ENCODE measurements around the gene KCNIP4. TPM values are rescaled to one million over a fixed set of nuclear protein-coding genes. Genes with fewer than 3 reads are reported as not detected.

Gene KCNIP4
- total RNA-seq, 1 donor from 2014 or later = not detected

DNA sequence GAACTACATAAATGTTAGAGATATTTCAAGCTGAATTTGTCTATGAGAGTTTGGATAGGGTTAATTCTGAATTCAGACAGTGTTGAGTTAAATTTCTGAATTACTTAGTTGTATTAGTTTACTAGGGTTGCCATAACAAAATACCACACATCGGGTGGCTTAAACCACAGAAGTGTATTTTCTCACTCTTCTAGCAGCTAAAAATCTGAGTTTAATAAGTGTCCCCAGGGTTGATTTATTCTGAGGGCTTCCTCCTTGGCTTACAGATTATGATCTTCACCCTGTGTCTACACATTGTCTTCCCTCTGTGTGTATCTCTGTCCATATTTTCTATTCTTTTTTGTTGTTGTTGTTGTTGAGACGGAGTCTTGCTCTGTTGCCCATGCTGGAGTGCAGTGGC, 929.8 kb downstream of the KCNIP4 start:
- no peak overlapping the region for H3K4me3 Mint-ChIP-seq (ENCODE audit: unreplicated experiment)
- no peaks in the 10 kb centered on the region for H3K36me3 Mint-ChIP-seq (ENCODE audit: low read depth)
- peaks cover 14% of the 10 kb centered on the region for H3K9me3 Mint-ChIP-seq (ENCODE audit: low read depth)
- no peak overlapping the region for H3K27ac Mint-ChIP-seq (ENCODE audit: unreplicated experiment)
- TF ChIP-seq, protein P1, sequence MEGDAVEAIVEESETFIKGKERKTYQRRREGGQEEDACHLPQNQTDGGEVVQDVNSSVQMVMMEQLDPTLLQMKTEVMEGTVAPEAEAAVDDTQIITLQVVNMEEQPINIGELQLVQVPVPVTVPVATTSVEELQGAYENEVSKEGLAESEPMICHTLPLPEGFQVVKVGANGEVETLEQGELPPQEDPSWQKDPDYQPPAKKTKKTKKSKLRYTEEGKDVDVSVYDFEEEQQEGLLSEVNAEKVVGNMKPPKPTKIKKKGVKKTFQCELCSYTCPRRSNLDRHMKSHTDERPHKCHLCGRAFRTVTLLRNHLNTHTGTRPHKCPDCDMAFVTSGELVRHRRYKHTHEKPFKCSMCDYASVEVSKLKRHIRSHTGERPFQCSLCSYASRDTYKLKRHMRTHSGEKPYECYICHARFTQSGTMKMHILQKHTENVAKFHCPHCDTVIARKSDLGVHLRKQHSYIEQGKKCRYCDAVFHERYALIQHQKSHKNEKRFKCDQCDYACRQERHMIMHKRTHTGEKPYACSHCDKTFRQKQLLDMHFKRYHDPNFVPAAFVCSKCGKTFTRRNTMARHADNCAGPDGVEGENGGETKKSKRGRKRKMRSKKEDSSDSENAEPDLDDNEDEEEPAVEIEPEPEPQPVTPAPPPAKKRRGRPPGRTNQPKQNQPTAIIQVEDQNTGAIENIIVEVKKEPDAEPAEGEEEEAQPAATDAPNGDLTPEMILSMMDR (IDR thresholded peaks at IDR 0.05) = no peak
- no peaks in the 10 kb centered on the region for H3K27me3 Mint-ChIP-seq (ENCODE audit: low read depth)
- no peaks in the 10 kb centered on the region for H3K4me1 Mint-ChIP-seq (ENCODE audit: low read depth)
- DNase-seq (ENCODE audit: low spot score) = no peak

DNA sequence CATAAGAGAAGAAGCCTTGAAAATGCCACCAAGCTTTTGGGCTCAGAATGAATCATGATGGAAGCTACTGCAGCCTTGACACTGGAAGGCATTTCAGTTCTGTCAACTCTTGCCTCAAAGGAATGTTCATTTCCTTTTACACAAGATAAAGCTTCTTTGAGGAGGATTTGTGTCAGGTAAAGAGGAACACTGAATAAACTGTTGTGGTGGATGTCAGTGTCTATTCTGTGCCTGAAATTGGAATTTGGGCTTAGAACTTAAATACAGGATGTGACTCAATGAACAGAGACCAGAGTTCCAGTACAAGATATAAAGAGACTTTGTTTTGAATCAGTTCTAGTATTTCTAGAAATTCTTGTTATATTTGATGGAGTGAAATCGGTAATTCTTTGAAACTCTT, 935.1 kb downstream of the KCNIP4 start:
- no peak for DNase-seq (ENCODE audit: low spot score)
- Mint-ChIP-seq H3K27ac (ENCODE audit: unreplicated experiment) (no peak overlapping the region), H3K9me3 (ENCODE audit: low read depth) (peaks cover 17% of the 10 kb centered on the region), H3K36me3 (ENCODE audit: low read depth) (no peaks in the 10 kb centered on the region), H3K4me3 (ENCODE audit: unreplicated experiment) (no peak overlapping the region), H3K27me3 (ENCODE audit: low read depth) (no peaks in the 10 kb centered on the region), H3K4me1 (ENCODE audit: low read depth) (no peaks in the 10 kb centered on the region)
- TF ChIP-seq, protein P1 (IDR thresholded peaks at IDR 0.05) = no peak

DNA sequence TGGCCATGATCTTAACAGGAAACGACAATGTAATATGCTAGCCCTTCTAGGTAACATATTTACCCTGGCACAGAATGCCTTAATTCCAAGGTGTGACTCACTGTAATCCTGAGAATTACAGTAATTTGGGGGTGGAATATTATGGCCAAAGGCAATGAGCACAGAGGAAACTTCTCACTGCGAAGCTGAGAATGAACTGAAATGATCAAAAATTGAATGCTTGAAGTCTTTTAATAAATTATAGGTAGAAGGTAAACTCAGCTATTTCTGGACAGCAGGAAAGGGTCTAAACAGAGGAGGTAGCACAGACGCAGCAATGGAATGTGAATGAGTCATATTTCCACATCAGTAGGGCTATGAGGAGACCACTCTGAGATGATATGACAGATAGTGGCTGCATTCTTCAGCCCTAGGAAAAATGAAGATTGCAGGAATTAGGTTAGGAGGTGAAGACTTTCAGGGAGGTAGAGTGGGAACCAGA, 935.7 kb downstream of the KCNIP4 start:
- no peak overlapping the region for H3K4me3 Mint-ChIP-seq (ENCODE audit: unreplicated experiment)
- H3K27ac Mint-ChIP-seq (ENCODE audit: unreplicated experiment) = no peak overlapping the region
- DNase-seq (ENCODE audit: low spot score) = no peak
- peaks cover 11% of the 10 kb centered on the region for H3K9me3 Mint-ChIP-seq (ENCODE audit: low read depth)
- TF ChIP-seq, protein P1 (IDR thresholded peaks at IDR 0.05) = no peak
- no peaks in the 10 kb centered on the region for H3K36me3 Mint-ChIP-seq (ENCODE audit: low read depth)
- no peaks in the 10 kb centered on the region for H3K4me1 Mint-ChIP-seq (ENCODE audit: low read depth)
- no peaks in the 10 kb centered on the region for H3K27me3 Mint-ChIP-seq (ENCODE audit: low read depth)

DNA sequence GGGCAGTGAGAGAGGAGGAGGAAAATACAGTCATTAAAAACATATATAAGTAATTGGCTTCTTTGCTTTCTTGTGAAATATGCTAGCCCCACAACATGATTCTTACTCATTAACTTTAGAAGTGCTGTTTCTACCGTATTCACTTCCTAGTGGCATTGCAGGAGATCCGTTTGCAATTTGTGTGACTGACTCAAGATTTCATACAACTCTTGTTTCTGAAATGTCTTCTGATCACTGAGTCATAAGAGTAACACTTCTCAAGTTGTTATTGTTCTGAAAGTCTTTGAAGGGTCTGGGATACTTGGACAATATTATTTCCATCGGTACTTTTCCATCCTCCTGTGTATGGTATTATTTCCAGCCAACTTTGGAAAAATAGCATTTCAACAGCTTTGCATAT, 937.5 kb downstream of the KCNIP4 start:
- H3K27me3 Mint-ChIP-seq (ENCODE audit: low read depth) = no peaks in the 10 kb centered on the region
- no peaks in the 10 kb centered on the region for H3K4me1 Mint-ChIP-seq (ENCODE audit: low read depth)
- TF ChIP-seq, protein P1 (IDR thresholded peaks at IDR 0.05) = no peak
- H3K4me3 Mint-ChIP-seq (ENCODE audit: unreplicated experiment) = no peak overlapping the region
- H3K27ac Mint-ChIP-seq (ENCODE audit: unreplicated experiment) = no peak overlapping the region
- H3K36me3 Mint-ChIP-seq (ENCODE audit: low read depth) = no peaks in the 10 kb centered on the region
- H3K9me3 Mint-ChIP-seq (ENCODE audit: low read depth) = peaks cover 12% of the 10 kb centered on the region
- DNase-seq (ENCODE audit: low spot score) = no peak

DNA sequence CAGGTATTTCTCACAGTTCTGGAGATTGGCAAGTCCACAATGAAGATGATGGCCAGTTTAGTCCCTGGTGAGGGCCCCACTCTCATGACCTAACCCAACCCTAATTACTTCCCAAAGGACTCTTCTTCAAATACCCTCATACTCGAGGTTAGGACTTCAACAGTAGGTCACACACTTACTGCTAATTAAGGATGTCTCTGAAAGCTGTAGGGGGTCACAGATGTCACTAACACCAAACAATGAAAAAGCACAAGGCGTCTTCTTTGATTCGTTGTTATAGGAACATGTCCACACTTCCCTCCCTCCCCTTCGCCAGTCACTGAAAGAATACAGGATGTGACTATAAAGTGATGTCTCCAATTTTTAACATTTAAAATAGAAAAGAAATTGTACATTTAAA, 938.6 kb downstream of the KCNIP4 start:
- Mint-ChIP-seq H3K9me3 (ENCODE audit: low read depth) (peaks cover 16% of the 10 kb centered on the region), H3K4me1 (ENCODE audit: low read depth) (no peaks in the 10 kb centered on the region), H3K36me3 (ENCODE audit: low read depth) (no peaks in the 10 kb centered on the region), H3K27me3 (ENCODE audit: low read depth) (no peaks in the 10 kb centered on the region), H3K27ac (ENCODE audit: unreplicated experiment) (no peak overlapping the region), H3K4me3 (ENCODE audit: unreplicated experiment) (no peak overlapping the region)
- TF ChIP-seq, protein P1 (IDR thresholded peaks at IDR 0.05) = no peak
- DNase-seq (ENCODE audit: low spot score) = no peak
